ENCODE data around the gene KLHDC7B. TPM values are rescaled to one million over a fixed set of nuclear protein-coding genes. Genes with fewer than 3 reads are reported as not detected.

The KLHDC7B gene
- total and polyA plus RNA-seq, 2 of the 13 experiments (the other 11 are each of a cell fraction or from before 2014, with no cell fraction given), result 0.11 TPM; not detected in 1

DNA sequence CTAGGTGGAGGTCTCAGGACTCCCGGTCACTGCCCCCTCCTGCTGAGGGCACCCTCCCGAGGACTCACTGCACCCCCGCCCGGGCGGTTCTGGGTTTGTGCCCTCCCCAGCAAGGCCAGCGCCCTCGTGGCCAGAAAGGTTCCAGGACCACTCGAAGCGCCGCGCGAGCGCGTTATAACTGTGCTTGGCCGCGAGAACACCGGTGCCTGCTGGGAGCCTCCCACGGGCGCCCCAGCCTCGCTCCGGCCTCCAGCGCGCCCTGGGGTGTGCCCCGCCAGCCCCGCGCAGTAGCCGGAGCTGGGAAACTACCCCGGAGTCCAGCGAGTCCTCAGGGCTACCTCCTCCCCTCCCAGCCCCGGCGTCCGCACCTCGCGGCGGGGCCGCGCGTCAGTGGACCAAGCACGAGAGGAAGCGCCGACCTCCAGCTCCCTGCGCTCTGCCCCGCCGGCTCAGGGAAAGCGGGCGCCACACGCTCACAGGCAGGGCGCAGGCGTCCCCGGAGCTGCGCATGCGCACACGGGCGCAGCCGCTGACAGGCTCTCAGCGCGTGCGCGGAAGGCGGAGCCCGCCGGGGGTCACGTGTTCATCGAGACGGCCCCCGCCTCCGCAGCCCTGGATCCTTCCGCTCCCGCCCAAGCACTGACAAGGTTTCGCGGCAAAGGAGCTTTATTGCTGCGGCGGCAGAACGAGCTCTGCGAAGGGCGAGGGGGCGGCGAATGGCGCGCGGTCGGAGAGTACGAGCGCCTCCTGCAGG lies 20.4 kb upstream of the KLHDC7B start, which contains the start of gene SCO2 (continued):
- TF ChIP-seq ZNF253 (CRISPR knock-in tag; IDR thresholded peaks at IDR 0.05; ENCODE audit: borderline replicate concordance) (no peak; the same call in 1 of the 2 replicates), POGZ (CRISPR knock-in tag; IDR thresholded peaks at IDR 0.05) (0 out of 2 replicates have a peak, but pooled peaks have one; percentile 54), HNF4A (CRISPR knock-in tag; IDR thresholded peaks at IDR 0.05) (no peak; the same call in 1 of the 2 replicates), ZBTB1 (CRISPR knock-in tag; IDR thresholded peaks at IDR 0.05; ENCODE audit: borderline replicate concordance) (0 out of 2 replicates have a peak, but pooled peaks have one; percentile 63), SP5 (CRISPR knock-in tag; IDR thresholded peaks at IDR 0.05; ENCODE audit: borderline replicate concordance, low read depth) (peak; percentile 79), BCL6 (CRISPR knock-in tag; IDR thresholded peaks at IDR 0.05) (peak; percentile 20; the same call in 1 of the 2 replicates), ESRRA (CRISPR knock-in tag; IDR thresholded peaks at IDR 0.05; ENCODE audit: low read depth) (peak; percentile 49; the same call in 1 of the 2 replicates), GATA4 (IDR thresholded peaks at IDR 0.05; ENCODE audit: borderline replicate concordance, low read depth) (0 out of 2 replicates have a peak, but pooled peaks have one; percentile 24), TARDBP (CRISPR knock-in tag; IDR thresholded peaks at IDR 0.05) (peak; percentile 66; the same call in 1 of the 2 replicates), ZNF121 (CRISPR knock-in tag; IDR thresholded peaks at IDR 0.05) (no peak; the same call in 1 of the 2 replicates), ZNF354B (CRISPR knock-in tag; IDR thresholded peaks at IDR 0.05) (no peak), DNMT1 (CRISPR knock-in tag; IDR thresholded peaks at IDR 0.05) (peak; percentile 19; the same call in 1 of the 2 replicates), PRMT3 (CRISPR knock-in tag; IDR thresholded peaks at IDR 0.05; ENCODE audit: borderline replicate concordance, low read depth) (0 out of 2 replicates have a peak, but pooled peaks have one; percentile 11), MYNN (CRISPR knock-in tag; IDR thresholded peaks at IDR 0.05; ENCODE audit: low read depth) (no peak)
- TF ChIP-seq, protein P1, sequence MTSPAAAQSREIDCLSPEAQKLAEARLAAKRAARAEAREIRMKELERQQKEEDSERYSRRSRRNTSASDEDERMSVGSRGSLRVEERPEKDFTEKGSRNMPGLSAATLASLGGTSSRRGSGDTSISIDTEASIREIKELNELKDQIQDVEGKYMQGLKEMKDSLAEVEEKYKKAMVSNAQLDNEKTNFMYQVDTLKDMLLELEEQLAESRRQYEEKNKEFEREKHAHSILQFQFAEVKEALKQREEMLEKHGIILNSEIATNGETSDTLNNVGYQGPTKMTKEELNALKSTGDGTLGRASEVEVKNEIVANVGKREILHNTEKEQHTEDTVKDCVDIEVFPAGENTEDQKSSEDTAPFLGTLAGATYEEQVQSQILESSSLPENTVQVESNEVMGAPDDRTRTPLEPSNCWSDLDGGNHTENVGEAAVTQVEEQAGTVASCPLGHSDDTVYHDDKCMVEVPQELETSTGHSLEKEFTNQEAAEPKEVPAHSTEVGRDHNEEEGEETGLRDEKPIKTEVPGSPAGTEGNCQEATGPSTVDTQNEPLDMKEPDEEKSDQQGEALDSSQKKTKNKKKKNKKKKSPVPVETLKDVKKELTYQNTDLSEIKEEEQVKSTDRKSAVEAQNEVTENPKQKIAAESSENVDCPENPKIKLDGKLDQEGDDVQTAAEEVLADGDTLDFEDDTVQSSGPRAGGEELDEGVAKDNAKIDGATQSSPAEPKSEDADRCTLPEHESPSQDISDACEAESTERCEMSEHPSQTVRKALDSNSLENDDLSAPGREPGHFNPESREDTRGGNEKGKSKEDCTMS (CRISPR knock-in tag; conservative IDR thresholded peaks at IDR 0.05), result no peak
- TF ChIP-seq, protein P2, sequence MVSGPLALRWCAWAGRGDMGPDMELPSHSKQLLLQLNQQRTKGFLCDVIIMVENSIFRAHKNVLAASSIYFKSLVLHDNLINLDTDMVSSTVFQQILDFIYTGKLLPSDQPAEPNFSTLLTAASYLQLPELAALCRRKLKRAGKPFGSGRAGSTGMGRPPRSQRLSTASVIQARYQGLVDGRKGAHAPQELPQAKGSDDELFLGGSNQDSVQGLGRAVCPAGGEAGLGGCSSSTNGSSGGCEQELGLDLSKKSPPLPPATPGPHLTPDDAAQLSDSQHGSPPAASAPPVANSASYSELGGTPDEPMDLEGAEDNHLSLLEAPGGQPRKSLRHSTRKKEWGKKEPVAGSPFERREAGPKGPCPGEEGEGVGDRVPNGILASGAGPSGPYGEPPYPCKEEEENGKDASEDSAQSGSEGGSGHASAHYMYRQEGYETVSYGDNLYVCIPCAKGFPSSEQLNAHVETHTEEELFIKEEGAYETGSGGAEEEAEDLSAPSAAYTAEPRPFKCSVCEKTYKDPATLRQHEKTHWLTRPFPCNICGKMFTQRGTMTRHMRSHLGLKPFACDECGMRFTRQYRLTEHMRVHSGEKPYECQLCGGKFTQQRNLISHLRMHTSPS (CRISPR knock-in tag; IDR thresholded peaks at IDR 0.05; ENCODE audit: low read depth), result no peak
- TF ChIP-seq, protein P3, sequence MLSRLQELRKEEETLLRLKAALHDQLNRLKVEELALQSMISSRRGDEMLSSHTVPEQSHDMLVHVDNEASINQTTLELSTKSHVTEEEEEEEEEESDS (CRISPR knock-in tag; IDR thresholded peaks at IDR 0.05; ENCODE audit: borderline replicate concordance), result peak; percentile 47; the same call in 1 of the 2 replicates
- TF ChIP-seq, protein P4, sequence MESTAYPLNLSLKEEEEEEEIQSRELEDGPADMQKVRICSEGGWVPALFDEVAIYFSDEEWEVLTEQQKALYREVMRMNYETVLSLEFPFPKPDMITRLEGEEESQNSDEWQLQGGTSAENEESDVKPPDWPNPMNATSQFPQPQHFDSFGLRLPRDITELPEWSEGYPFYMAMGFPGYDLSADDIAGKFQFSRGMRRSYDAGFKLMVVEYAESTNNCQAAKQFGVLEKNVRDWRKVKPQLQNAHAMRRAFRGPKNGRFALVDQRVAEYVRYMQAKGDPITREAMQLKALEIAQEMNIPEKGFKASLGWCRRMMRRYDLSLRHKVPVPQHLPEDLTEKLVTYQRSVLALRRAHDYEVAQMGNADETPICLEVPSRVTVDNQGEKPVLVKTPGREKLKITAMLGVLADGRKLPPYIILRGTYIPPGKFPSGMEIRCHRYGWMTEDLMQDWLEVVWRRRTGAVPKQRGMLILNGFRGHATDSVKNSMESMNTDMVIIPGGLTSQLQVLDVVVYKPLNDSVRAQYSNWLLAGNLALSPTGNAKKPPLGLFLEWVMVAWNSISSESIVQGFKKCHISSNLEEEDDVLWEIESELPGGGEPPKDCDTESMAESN (CRISPR knock-in tag; conservative IDR thresholded peaks at IDR 0.05), result peak; percentile 64
- TF ChIP-seq, protein P5, sequence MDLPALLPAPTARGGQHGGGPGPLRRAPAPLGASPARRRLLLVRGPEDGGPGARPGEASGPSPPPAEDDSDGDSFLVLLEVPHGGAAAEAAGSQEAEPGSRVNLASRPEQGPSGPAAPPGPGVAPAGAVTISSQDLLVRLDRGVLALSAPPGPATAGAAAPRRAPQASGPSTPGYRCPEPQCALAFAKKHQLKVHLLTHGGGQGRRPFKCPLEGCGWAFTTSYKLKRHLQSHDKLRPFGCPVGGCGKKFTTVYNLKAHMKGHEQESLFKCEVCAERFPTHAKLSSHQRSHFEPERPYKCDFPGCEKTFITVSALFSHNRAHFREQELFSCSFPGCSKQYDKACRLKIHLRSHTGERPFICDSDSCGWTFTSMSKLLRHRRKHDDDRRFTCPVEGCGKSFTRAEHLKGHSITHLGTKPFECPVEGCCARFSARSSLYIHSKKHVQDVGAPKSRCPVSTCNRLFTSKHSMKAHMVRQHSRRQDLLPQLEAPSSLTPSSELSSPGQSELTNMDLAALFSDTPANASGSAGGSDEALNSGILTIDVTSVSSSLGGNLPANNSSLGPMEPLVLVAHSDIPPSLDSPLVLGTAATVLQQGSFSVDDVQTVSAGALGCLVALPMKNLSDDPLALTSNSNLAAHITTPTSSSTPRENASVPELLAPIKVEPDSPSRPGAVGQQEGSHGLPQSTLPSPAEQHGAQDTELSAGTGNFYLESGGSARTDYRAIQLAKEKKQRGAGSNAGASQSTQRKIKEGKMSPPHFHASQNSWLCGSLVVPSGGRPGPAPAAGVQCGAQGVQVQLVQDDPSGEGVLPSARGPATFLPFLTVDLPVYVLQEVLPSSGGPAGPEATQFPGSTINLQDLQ (CRISPR knock-in tag; IDR thresholded peaks at IDR 0.05), result 0 out of 2 replicates have a peak, but pooled peaks have one; percentile 48
